Kidney tubule cell (primary cell): Measurements from ENCODE around the gene SMAD6.
"Not testable (repeated sequence)": the region's sequence is repeated elsewhere in the genome, so short reads cannot be mapped to it uniquely, and the experiment has no call there.

Source experiments
- DNase-seq: peaks from one replicate; pipeline ENCODE4 v3.0.0-alpha.2; 2018; ENCODE audit warnings: low spot score

SMAD6 gene

GRCh38 chr15:66825139-66825538 lies 123.1 kb downstream of the SMAD6 start:
- DNase-seq = no peak

DNA sequence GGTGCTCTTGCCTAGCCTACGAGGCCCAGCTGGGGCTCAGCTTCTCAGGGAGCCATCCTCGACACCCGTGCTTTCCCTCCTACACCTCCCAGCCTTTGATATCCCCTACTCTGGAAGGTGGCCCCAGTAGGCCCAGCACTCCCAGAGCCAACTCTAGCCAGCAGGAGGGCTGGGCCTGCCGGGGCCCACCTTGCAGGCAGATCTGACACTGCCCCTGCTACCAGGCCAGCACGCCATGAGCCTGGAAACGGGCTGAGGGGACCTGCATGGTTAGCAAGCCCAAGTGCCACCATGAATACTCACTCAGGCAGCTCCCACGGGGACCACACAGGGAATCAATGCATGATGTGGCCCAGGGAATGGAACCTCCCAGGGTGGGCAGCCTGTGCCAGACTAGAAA lies 123.7 kb downstream of the SMAD6 start:
- DNase-seq = no peak

GRCh38 chr15:66826507-66826906 lies 124.5 kb downstream of the SMAD6 start:
- no peak for DNase-seq

DNA sequence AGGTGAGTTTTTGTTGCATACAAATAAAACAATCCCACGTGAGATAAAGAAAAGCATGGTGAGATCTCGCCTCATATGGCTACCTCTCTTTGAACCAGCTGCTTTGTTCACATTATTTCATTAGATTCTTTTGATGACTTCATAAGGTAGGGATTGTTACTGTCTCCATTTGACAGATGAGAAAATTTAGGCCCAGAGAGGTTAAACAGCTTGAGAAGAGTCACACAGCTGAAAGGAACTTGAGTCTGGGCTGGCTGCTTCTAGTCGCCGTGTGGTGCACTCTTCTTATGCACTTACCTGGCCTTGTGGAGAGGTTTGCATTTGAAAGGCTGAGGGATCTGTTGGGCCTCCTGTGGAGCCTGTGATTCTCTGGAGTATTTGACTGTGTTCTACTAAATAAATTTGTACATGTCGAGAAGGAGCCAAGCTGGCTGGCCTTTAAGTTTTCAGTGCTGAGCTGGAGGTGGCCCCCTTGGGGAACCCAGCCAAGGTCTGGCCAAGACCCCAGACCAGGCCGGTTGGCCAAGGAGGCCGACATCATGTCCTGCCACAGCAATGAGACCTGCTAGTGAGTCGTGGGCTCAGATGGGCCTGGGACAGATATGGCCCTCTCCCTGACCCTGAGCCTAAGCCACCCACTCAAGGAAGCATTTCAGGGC lies 125.1 kb downstream of the SMAD6 start:
- no peak for DNase-seq

GRCh38 chr15:66827698-66828055 lies 125.6 kb downstream of the SMAD6 start:
- DNase-seq = no peak

- DNase-seq = not testable (repeated sequence)
Observed at GRCh38 chr15:66828817-66829541, 126.9 kb downstream of the SMAD6 start.

DNA sequence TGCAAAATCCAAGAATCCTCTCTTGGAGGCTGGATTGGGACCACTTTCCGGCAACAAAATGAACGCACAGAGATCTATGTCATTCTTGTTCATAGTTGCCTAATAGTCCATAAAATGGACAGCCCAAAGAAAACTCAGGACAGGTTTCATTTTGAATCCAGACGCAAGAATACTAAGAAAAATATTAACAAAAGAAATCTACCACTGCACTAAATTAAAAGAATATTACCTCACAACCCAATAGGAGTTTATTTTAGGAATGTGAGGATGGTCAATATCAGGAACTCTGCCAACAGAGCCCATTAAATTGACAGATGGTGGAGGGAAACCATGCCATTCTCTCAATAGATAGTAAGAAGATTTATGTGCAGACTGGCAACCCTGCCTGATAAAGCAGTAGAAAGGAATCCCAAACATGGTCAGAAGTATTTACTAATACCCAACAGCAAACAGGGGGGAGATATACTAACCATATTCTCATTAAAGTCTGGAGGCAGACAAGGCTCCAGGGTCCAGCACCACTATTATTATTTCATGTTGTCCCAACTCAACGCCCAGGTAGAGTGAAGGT lies 127.6 kb downstream of the SMAD6 start:
- DNase-seq = no peak

DNA sequence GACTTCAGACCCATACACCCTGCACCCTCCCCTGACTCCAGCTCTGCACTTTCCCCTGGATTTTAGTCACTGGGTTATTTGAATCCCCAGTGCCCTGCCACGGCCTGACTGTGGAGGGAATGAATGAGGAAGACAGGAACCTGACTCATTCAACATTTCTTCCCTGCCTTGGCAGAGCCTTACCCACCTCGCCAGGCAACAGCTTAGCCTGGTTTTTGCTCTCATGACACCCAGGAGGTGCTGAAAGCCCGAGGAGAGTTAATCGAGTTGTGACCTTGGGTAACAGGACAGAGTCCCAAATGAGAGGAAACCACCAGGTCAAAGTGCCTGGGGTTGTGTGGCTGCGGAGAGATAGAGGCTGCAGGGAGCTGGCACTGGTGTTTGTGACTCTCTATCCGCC lies 128.3 kb downstream of the SMAD6 start:
- DNase-seq = peak; percentile 89

- DNase-seq = no peak
Observed at GRCh38 chr15:66830823-66831222, 128.8 kb downstream of the SMAD6 start.

DNA sequence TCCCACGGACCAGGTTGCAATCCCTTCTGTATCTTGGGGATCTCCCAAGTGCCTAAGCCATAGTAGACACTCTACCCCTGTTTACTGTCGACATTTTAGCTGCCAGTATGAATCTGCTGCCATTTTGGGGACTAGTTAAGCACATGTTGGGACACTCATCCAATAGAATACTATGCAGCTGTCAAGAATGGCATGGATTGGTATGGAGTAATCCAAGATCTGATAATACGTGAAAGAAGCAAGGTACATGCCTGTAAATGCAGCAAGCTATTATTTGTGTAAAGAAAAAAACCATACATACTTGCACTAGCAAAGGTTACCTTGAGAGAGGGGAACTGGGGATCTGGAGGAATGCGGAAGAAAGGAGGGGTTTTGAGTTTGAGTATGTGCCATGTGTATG lies 129.3 kb downstream of the SMAD6 start:
- no peak for DNase-seq

- no peak for DNase-seq
Observed at GRCh38 chr15:66831801-66832390, 129.9 kb downstream of the SMAD6 start.
